HG02588 (cell line): ENCODE measurements around the gene TXNRD1.
"Not testable (repeated sequence)": the region's sequence is repeated elsewhere in the genome, so short reads cannot be mapped to it uniquely, and the experiment has no call there.

Source experiments
- ATAC-seq: cut with Tn5 transposase; IDR thresholded peaks from one replicate; pipeline ENCODE4 v1.9.1; 2021; ENCODE audit warnings: mild to moderate bottlenecking, moderate library complexity; ENCODE audit not compliant: unreplicated experiment

TXNRD1 gene

DNA sequence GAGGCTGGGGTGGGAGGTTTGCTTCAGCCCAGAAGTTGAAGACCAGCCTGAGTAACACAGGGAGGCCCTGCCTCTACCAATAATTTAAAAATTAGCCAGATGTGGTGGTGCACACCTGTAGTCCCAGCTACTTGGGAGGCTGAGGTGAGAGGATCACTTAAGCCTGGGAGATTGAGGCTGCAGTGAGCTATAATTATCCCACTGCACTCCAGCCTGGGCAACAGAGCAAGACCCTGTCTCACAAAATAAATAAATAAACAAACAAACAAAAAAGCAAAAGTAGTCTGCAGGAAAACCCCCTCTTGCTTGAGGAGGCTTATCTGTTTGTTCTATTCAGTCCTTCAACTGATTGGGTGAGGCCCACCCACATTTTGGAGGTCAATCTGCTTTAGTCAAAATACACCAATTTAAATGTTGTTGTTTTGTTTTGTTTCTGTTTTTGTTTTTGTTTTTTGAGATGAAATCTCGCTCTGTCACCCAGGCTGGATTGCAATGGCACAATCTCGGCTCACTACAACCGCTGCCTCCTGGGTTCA is 24.9 kb upstream of the TXNRD1 start:
- no peak for ATAC-seq

DNA sequence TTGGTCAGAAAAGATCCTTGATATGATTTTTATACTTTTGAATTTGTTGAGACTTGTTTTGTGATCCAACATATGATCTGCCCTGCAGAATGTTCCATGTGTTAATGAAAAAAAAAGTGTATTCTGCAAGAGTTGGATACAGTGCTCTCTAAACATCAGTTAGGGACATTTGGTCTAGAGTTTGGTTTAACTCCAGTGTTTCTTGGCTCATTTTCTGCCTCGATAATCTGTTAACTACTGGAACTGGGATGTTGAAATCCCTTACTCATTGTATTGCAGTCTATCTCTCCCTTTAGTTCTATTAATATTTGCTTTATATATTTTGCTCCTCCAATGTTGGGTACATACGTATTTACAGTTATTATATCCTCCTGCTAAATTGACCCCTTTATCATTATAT is 18.3 kb upstream of the TXNRD1 start:
- ATAC-seq, result no peak

DNA sequence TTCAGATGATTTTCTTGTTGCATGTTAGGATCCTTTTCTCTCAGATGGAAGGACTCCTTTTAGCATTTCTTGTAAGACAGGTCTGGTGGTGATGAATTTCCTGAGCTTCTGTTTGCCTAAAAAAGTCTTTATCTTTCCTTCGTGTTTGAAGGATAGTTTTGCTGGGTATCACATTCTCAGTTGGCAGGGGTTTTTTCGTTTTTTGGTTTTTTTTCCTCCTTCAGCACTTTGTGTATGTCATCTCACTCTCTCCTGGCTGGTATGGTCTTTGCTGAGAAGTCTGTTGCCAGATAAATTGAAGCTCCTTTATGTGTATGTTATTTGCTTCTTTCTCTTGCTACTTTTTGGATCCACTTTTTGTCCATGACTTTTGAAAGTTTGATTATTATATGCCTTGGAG is 15.6 kb upstream of the TXNRD1 start:
- ATAC-seq, result no peak

DNA sequence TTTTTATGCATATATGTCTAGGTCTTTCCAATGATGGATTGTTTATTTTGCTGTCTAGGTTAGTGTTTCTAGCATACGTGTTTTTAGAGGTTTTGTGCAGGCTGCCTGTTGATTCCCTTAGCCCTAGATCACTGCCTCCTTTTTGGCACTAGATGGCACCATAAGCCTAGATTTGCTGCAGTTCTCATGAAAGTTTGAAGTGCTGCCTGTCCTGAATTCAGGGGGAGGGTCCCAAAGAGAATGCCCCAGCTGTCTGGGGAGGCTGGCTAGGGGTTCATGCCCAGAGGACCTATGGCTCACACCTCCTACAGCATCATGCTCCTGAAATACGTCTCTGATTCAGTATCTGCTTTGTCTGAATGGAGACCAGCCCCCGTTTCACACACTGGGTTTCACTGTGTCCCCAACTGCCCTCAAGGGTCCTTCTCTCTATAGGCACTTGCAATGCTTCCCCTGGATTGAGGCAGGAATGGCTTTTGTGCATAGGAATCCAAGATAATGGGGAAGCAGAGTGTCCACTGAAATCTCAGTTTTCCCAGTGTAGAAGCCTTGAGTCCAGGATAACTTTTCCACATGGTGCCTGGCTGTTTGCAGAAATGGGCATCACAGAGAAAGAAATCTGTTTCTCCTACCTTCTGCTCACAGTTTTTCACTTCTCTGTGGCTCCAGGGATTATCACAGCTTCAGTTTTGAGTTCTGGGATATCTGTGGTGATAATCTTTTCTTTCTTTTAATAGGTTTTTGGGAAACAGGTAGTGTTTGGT is 14.2 kb upstream of the TXNRD1 start:
- no peak for ATAC-seq

DNA sequence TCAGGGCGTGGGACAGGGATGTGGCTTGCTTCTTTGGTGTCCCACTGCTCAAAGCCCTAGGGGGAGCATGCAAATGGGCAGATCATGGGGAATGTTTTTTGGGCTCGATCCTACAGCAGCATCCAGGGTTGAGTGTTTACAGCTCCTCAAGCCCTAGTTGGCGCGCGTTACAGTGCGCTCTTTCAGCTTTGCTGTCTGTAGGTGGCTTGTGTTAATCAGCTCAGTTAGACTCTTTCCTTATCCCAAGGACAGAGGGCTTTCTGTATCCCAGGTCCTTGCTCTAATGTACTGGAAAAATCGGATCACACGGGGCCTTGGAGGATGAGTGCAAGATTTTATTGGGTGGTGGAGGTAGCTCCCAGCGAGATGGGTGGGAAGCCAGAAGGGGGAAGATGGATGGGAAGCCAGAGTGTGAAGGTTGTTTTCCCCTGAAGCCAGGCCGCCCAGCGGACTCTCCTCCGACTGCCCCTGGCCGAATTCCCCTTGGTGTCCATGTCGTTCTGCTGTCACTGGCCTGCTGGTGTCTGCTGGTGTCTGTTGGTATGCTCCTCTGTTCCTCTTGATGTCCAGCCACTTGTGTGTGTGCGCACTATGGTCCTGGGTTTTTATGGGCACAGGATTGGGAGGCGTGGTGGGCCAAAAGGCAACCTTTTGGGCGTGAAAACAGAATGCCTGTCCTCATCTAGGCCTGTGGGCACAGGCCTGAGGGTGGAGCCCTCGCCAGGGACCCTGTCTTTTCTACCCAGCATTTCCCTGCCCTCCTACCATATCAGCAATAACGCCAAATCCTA is 10.7 kb upstream of the TXNRD1 start:
- ATAC-seq, result no peak

DNA sequence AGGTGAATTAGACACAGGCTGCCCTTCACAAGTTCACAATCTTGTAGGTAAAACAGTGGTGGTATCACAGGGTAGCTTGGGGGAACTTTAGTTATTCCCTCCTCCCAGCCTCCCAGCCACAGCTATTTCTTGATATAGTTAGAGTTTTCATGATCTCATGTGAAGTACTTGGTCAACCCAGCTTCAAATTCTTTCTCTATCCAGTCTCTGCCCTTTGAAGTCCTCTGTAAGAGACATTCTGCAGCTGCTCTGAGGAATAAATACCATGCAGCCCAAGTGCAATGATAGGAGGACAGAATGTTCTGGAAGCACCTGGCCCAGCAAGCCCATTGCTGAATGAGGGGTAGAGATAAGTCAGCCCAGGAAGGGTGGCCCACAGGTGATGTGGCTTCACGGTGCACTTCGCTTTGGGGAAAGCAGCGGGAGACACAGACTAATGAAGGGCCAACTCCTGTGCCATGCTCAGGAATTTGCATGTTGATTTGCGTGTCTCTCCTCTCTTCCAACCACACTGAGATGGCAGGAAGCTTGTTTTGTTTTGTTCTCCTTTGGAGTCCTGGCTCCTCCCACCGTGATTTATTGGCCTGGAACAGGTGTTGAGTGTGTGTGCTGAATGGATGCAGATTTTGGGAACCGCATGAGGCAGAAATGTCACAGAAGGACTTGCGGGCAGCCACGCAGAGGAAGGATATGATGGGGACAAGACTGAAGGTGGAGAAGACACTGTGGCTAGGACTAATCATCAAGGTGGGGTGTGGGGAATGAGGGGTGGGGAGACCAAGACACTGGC is 8.0 kb upstream of the TXNRD1 start:
- no peak for ATAC-seq

DNA sequence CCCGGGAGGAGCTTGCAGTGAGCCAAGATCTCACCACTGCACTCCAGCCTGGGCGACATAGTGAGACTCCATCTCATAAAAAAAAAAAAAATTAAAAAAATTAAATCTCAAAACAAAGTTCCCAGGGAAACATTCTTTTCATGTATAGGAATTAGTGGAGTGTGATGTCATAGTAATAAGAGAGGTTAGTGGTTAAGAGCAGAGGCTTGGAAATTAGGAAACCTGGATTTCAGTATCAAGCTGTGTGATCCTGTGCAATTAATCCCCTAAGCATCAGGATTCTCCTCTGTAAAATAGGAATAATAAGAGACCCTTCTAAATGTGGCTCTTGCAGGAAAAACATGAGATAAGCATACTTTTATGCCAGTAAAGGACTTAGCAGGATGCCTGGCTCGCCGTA is 3.1 kb upstream of the TXNRD1 start:
- no peak for ATAC-seq

DNA sequence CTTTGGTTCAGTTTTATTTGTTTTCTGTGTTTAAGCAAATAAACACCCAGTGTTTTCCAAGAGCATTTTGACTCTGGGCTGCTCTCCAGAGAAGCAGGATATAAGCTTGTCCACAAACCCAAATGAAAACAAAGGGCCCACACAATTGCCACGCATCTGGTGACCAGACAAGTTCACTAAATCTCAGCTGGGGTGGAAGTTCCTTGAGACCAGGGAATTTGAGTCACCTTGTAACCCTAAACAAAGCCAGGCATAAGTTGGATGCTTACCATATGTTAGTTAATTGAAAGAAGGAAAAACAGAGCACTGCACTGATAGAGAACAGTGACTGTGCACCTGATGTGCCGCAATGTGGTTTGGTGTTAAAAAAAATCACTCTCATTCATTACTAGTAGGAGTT is 1.6 kb upstream of the TXNRD1 start:
- ATAC-seq, result no peak

DNA sequence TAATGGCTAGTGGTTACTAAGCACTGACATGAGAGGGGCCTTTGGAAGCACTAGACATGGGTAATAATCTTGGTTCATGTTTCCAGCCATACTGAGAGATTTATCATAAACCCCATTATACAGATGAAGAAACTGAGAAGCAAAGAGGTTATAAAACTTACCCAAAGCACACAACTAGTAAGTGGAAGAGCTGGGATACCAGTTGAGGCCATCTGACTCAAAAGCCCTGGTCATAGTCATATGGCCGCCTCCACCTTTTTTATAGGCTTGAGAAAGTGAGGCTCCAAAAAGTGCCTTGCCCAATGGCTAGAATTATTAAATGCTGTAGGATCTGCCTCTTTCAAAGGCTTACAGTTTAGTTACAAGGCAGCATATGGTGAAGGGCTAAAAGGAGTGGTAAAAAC is 944 bp downstream of the TXNRD1 start:
- no peak for ATAC-seq

DNA sequence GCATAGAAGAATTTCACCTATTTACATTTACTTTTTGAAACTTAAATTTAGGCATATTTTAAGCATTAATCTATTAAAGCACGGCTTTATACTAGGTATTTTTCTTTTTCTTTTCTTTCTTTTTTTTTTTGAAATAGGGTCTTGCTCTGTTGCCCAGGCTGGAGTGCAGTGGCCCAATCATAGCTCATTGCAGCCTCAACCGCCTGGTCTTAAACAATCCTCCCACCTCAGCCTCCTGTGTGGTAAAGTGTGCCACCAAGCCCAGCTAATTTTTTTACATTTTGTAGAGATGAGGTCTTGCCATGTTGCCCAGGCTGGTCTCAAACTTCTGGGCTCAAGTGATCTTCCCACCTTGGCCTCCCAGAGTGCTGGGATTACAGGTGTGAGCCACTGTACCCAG is 2.9 kb downstream of the TXNRD1 start:
- ATAC-seq, result not testable (repeated sequence)

DNA sequence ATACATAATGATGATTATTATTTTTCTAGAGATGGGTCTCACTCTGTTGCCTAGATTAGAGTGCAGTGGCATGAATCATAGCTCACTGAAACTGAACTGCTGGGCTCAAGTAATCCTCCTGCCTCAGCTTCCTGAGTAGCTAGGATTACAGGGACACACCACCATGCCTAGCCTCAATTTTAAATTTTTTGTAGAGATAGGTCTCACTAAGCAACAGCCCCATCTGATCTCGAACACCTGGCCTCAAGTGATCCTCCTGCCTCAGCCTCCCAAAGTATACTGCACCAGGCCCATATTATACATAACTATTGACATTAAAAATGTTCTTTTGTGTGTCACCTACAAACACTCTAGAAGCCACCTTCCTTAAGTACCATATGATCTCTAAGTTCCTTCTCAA is 3.4 kb downstream of the TXNRD1 start:
- ATAC-seq, result no peak

DNA sequence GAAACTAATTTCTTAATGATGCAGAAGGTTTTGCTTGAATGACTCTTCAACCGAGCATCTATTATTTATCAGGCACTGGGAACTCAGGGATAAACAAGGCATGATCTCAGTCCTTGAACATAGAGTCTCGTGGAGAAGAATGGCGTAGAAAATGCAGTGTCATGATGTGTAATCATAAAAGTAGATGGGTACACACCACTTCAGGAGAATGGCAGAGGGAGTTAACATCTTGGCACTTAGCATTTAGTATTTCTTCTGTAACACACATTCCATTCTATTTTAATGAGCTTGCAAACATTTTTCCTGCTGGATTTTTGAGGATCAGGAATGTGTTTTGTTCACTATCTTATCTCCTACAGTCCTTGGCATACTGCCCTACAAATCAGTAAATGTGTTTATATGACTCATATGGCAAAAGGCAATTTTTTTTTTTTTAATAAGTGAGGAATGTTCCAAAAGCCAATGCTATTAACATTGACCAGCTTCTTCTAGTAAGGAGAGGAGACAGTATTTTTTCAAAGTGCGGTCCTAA is 3.8 kb downstream of the TXNRD1 start:
- ATAC-seq, result no peak

DNA sequence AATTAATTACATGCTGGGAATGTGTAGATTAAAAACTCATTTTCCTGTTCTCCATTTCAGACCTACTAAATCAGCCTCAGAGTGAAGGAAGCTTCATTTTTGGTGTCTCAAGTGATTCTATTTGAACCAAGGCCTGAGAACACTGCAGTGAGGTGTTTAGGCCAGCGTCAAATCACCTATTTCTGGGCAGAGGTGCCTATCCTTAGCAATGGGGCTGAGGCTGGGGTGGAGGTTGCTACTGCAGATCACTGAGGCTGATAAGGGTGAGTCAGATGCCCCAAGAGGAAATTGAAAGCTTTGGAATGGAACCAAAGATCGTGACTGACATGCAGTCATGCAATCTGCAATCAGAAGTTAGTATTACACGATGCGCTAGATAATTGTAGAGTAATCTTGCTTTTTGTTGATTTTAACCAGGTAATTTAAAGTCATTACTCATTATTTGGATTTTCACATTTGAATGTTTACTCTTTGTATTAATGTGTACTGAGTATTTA is 4.4 kb downstream of the TXNRD1 start:
- ATAC-seq, result no peak

DNA sequence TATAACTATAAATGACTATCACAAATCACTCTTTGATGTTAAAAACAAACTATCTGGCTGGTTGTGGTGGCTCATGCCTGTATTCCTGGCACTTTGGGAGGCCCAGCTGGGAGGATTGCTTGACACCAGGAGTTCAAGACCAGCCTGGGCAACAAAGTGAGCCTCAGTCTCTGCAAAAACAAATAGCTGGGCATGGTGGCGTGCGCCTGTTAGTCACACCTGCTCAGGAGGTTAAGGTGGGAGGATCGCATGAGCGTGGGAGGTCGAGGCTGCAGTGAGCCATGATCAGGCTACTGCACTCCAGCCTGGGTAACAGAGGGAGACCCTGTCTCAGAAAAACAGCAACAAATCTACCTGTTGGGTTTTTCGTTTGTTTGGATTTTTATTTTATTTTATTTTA is 5.4 kb downstream of the TXNRD1 start:
- ATAC-seq, result no peak

DNA sequence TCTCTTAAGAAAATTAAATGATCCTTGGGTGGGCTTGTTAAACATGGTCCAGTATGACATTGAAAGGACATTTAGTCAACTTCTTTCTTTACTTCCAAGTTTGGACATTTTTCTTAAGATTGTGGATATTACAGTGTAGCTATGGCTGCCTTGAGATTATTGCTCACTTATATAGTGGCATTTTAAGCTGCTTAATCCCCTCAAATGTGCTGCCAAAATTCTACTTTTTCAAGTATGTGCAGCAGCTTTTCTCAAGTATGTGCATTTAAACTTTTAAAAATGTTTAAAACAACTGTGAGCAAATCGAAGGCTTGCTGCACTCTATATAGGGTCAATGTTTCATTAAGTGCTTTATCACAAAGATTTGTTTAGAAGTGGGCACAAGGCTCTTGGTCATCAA is 7.4 kb downstream of the TXNRD1 start:
- no peak for ATAC-seq

DNA sequence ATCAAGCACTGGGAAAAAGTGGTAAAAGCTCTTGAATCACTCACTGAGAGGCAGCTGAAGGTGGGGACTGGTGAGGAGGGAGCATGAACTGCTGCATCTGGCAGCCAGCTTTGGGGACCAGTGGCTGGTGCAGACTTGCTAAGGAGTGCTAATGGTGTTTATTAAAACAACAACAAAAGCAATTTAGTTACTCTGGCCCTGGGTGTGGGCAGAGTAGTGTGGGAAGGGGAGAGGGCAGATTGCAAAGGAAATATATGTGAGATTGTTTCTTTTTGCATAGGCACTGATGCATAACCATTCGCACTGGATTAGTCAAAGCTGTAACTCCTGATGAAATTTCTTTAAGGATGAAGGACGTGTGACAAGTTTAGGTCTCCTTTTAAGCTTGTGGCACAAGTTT is 8.1 kb downstream of the TXNRD1 start:
- no peak for ATAC-seq

DNA sequence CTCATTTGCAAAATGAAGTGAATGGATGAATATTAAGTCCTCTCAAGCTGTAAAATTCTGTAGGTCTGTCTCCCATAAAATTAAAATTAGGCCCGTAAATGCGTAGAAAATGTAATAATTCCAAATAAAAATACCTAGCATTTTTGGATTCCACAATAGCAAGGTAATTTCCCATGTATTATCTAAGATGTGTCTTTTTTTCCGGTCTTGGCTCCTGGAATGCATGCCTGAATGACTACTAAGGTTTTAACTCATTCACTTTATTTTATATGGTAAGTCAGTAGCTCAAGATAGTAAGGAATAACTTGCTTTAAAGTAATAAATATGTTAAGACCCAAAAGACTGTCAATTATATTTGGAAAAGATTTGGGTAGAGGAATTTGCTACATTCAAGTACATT is 11.1 kb downstream of the TXNRD1 start:
- no peak for ATAC-seq

DNA sequence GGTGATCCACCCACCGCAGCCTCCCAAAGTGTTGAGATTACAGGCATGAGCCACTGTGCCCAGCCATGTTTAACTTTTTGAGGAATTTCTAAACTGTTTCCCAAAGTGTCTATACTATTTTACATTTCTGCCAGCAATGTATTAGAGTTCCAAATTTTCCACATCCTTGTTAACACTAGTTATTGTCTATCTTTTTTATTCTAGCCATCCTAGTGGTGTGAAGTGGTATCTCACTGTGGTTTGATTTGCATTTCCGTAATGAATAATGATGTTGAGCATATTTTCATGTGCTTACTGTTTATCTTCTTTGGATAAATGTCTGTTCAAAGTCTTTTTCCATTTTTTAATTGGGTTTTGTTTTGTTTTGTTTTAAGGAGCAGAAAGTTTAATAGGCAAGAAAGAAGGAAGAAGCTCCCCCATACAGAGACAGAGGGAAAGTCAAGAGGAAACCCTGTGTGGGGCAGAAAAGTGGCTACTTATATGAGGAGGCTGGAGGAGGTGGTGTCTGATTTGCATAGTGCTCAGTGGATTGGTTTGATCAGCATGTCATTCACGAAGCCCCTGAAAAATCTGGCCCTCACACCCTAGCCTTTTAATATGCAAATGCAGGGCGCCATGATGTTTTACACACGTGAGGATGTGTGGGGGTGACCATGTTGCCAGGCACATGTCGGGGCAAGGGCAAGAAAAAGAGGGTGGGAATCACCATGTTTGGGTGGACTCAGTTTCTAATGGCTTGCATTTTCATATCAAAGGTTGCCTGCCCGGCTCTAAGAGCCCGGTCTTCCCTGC is 14.9 kb downstream of the TXNRD1 start:
- ATAC-seq, result no peak

DNA sequence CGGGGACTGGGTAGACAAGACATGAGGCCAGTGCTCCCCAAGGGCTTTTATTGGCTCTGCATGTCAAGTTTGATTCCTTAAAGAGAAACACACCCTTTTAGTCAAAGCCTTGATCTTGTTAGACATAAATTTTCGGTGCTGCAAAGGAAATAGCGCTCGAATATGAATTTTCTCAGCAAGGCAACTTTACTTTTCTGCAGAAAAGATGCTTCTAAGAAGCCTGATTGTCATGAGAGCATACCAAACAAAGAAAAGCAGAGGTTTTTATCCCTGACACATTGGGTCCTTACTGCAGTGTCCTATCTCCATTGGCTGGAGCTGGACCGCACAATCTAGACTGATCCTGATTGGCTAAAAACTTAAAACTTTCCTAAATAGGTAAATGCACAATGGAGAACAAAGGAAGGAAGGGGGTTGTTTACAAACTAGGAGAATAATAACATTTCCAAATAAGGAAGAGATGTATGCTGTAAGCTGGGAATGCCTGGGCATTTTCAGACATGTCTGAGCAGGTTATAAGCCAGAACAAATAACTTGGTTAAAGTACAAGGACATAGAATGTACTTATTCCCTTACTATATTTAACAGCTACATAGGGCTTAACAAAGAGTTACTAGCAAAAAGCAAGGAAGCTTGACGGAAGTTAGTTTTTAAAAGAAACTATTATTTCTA is 17.2 kb downstream of the TXNRD1 start:
- no peak for ATAC-seq
